ENCODE measurements around the gene DNAH8.
"Not testable (repeated sequence)": the region's sequence is repeated elsewhere in the genome, so short reads cannot be mapped to it uniquely, and the experiment has no call there.

The DNAH8 gene

GRCh38 chr6:38846361-38846760, 131.2 kb downstream of the DNAH8 start:
- DNase-seq = no peak

GRCh38 chr6:38846844-38847243, 131.7 kb downstream of the DNAH8 start:
- DNase-seq = no peak

GRCh38 chr6:38847497-38847896, 132.4 kb downstream of the DNAH8 start:
- DNase-seq = no peak

- no peak for DNase-seq
Observed at GRCh38 chr6:38848760-38849159, 133.6 kb downstream of the DNAH8 start.

- no peak for DNase-seq
Observed at GRCh38 chr6:38852215-38852614, 137.1 kb downstream of the DNAH8 start.

GRCh38 chr6:38853236-38853635, 138.1 kb downstream of the DNAH8 start:
- DNase-seq = no peak

GRCh38 chr6:38856492-38856891, 141.4 kb downstream of the DNAH8 start:
- no peak for DNase-seq

- no peak for DNase-seq
Observed at GRCh38 chr6:38857815-38858214, 142.7 kb downstream of the DNAH8 start.

GRCh38 chr6:38860041-38860440, 144.9 kb downstream of the DNAH8 start:
- no peak for DNase-seq

- DNase-seq = no peak
Observed at GRCh38 chr6:38861926-38862401, 146.9 kb downstream of the DNAH8 start.

GRCh38 chr6:38865521-38866174, 150.5 kb downstream of the DNAH8 start:
- DNase-seq = no peak

- no peak for DNase-seq
Observed at GRCh38 chr6:38867726-38868125, 152.6 kb downstream of the DNAH8 start.

GRCh38 chr6:38871741-38872568, 156.8 kb downstream of the DNAH8 start:
- DNase-seq = peak in 1 of 2 experiments; percentile 20

GRCh38 chr6:38873001-38873400, 157.9 kb downstream of the DNAH8 start:
- no peak for DNase-seq

GRCh38 chr6:38873816-38874215, 158.7 kb downstream of the DNAH8 start:
- DNase-seq = not testable (repeated sequence)

- DNase-seq = no peak
Observed at GRCh38 chr6:38876475-38876874, 161.4 kb downstream of the DNAH8 start.

GRCh38 chr6:38877721-38878120, 162.6 kb downstream of the DNAH8 start:
- no peak for DNase-seq

GRCh38 chr6:38882157-38882556, 167.0 kb downstream of the DNAH8 start:
- DNase-seq = no peak

GRCh38 chr6:38897507-38897906, 182.4 kb downstream of the DNAH8 start:
- DNase-seq = no peak

GRCh38 chr6:38901802-38902522, 186.9 kb downstream of the DNAH8 start:
- DNase-seq = no peak

GRCh38 chr6:38906582-38906981, 191.5 kb downstream of the DNAH8 start:
- DNase-seq = no peak

- DNase-seq = no peak
Observed at GRCh38 chr6:38907264-38907663, 192.2 kb downstream of the DNAH8 start.

- DNase-seq = no peak
Observed at GRCh38 chr6:38909015-38909730, 194.1 kb downstream of the DNAH8 start.
